Measurements from ENCODE around the gene OR51L1.

OR51L1 gene

GRCh38 chr11:5021996-5022395 lies 27.3 kb downstream of the OR51L1 start:
- Histone ChIP-seq H3K4me3 (no peak overlapping the region), H3K27ac (no peak overlapping the region)
- TF ChIP-seq CTCF (IDR thresholded peaks at IDR 0.05), result no peak
- DNase-seq (ENCODE audit: low spot score), result no peak

GRCh38 chr11:5036669-5037068 lies 42.0 kb downstream of the OR51L1 start:
- DNase-seq (ENCODE audit: low spot score), result no peak
- TF ChIP-seq CTCF (IDR thresholded peaks at IDR 0.05), result no peak
- H3K27ac ChIP-seq, result no peak overlapping the region
- no peak overlapping the region for H3K4me3 ChIP-seq

- no peak for DNase-seq (ENCODE audit: low spot score)
- Histone ChIP-seq H3K4me3 (no peak overlapping the region), H3K27ac (no peak overlapping the region)
- TF ChIP-seq CTCF (IDR thresholded peaks at IDR 0.05), result no peak
These were observed 43.3 kb downstream of the OR51L1 start for GRCh38 chr11:5037926-5038325.

GRCh38 chr11:5038341-5038740 lies 43.7 kb downstream of the OR51L1 start:
- H3K4me3 ChIP-seq, result no peak overlapping the region
- no peak overlapping the region for H3K27ac ChIP-seq
- no peak for TF ChIP-seq CTCF (IDR thresholded peaks at IDR 0.05)
- no peak for DNase-seq (ENCODE audit: low spot score)

GRCh38 chr11:5040876-5041275 lies 46.2 kb downstream of the OR51L1 start:
- TF ChIP-seq CTCF (IDR thresholded peaks at IDR 0.05), result no peak
- no peak for DNase-seq (ENCODE audit: low spot score)
- no peak overlapping the region for H3K27ac ChIP-seq
- no peak overlapping the region for H3K4me3 ChIP-seq

GRCh38 chr11:5042091-5042490 lies 47.4 kb downstream of the OR51L1 start:
- no peak for TF ChIP-seq CTCF (IDR thresholded peaks at IDR 0.05)
- H3K4me3 ChIP-seq, result no peak overlapping the region
- H3K27ac ChIP-seq, result no peak overlapping the region
- DNase-seq (ENCODE audit: low spot score), result no peak

GRCh38 chr11:5043380-5043779 lies 48.7 kb downstream of the OR51L1 start:
- H3K27ac ChIP-seq, result no peak overlapping the region
- no peak overlapping the region for H3K4me3 ChIP-seq
- TF ChIP-seq CTCF (IDR thresholded peaks at IDR 0.05), result no peak
- no peak for DNase-seq (ENCODE audit: low spot score)
